Measurements from ENCODE around the gene RNF166. TPM values are rescaled to one million over a fixed set of nuclear protein-coding genes. Genes with fewer than 3 reads are reported as not detected.

Gene RNF166
- total and polyA plus RNA-seq, 2 of the 13 experiments (the other 11 are each of a cell fraction or from before 2014, with no cell fraction given), result 21.4 to 23.0 TPM

DNA sequence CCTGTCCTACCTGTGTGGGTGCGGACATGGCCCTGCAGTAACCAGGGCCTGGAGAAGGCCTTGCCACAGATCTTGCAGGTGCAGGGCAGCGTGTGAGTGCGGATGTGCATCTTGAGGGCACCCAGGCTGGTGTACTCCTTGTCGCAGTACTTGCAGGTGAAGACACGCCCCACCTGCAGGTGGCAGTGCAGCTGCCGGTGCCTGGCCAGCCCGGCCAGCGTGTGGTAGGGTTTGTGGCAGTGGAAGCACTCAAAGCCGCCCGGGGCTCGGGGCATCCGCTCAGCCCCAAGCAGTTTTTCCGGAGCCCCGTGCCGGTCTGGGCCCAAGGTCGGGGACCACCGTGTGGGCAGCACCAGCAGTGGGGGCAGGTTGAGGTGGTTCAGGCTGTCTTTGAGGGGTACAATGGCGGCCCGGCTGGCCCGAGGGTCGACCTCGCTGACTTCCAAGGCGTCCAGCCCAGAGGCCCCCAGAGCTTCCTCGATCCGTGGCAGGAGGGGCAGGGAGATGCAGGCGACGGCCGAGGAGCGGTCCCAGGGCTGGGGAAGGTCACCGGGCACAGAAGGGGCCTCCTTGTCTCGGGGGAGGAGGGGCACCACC is 25.0 kb downstream of the RNF166 start (continued):
- TF ChIP-seq, protein P1, sequence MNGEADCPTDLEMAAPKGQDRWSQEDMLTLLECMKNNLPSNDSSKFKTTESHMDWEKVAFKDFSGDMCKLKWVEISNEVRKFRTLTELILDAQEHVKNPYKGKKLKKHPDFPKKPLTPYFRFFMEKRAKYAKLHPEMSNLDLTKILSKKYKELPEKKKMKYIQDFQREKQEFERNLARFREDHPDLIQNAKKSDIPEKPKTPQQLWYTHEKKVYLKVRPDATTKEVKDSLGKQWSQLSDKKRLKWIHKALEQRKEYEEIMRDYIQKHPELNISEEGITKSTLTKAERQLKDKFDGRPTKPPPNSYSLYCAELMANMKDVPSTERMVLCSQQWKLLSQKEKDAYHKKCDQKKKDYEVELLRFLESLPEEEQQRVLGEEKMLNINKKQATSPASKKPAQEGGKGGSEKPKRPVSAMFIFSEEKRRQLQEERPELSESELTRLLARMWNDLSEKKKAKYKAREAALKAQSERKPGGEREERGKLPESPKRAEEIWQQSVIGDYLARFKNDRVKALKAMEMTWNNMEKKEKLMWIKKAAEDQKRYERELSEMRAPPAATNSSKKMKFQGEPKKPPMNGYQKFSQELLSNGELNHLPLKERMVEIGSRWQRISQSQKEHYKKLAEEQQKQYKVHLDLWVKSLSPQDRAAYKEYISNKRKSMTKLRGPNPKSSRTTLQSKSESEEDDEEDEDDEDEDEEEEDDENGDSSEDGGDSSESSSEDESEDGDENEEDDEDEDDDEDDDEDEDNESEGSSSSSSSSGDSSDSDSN (CRISPR knock-in tag; IDR thresholded peaks at IDR 0.05), result peak; percentile 68; the same call in 1 of the 2 replicates
- TF ChIP-seq ZNF382 (CRISPR knock-in tag; IDR thresholded peaks at IDR 0.05; ENCODE audit: borderline replicate concordance) (no peak), ZFYVE20 (CRISPR knock-in tag; IDR thresholded peaks at IDR 0.05; ENCODE audit: borderline replicate concordance, low read depth) (no peak), SPEN (CRISPR knock-in tag; IDR thresholded peaks at IDR 0.05; ENCODE audit: low read depth) (no peak), PTBP1 (IDR thresholded peaks at IDR 0.05; ENCODE audit: low read depth, low read length, poor library complexity, severe bottlenecking) (no peak), IKZF1 (IDR thresholded peaks at IDR 0.05) (no peak), ELF4 (CRISPR knock-in tag; IDR thresholded peaks at IDR 0.05; ENCODE audit: borderline replicate concordance) (no peak), U2AF1 (optimal IDR thresholded peaks at IDR 0.05; ENCODE audit: low read depth, low read length) (no peak), ATF7 (IDR thresholded peaks at IDR 0.05) (no peak), ATF7 (CRISPR knock-in tag; IDR thresholded peaks at IDR 0.05) (no peak), XBP1 (CRISPR knock-in tag; IDR thresholded peaks at IDR 0.05) (no peak), FOXJ3 (CRISPR knock-in tag; IDR thresholded peaks at IDR 0.05; ENCODE audit: borderline replicate concordance) (no peak), HNRNPH1 (optimal IDR thresholded peaks at IDR 0.05; ENCODE audit: low read depth, low read length) (no peak), CEBPG (CRISPR knock-in tag; IDR thresholded peaks at IDR 0.05) (no peak), ZNF703 (CRISPR knock-in tag; IDR thresholded peaks at IDR 0.05; ENCODE audit: borderline replicate concordance) (no peak), HOXA3 (CRISPR knock-in tag; IDR thresholded peaks at IDR 0.05) (no peak)
- TF ChIP-seq, protein P2, sequence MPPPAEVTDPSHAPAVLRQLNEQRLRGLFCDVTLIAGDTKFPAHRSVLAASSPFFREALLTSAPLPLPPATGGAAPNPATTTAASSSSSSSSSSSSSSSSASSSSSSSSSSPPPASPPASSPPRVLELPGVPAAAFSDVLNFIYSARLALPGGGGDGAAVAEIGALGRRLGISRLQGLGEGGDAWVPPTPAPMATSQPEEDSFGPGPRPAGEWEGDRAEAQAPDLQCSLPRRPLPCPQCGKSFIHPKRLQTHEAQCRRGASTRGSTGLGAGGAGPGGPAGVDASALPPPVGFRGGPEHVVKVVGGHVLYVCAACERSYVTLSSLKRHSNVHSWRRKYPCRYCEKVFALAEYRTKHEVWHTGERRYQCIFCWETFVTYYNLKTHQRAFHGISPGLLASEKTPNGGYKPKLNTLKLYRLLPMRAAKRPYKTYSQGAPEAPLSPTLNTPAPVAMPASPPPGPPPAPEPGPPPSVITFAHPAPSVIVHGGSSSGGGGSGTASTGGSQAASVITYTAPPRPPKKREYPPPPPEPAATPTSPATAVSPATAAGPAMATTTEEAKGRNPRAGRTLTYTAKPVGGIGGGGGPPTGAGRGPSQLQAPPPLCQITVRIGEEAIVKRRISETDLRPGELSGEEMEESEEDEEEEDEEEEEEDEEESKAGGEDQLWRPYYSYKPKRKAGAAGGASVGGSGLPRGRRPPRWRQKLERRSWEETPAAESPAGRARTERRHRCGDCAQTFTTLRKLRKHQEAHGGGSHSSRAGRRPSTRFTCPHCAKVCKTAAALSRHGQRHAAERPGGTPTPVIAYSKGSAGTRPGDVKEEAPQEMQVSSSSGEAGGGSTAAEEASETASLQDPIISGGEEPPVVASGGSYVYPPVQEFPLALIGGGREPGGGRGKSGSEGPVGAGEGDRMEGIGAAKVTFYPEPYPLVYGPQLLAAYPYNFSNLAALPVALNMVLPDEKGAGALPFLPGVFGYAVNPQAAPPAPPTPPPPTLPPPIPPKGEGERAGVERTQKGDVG (CRISPR knock-in tag; IDR thresholded peaks at IDR 0.05; ENCODE audit: borderline replicate concordance), result no peak
- TF ChIP-seq, protein P3, sequence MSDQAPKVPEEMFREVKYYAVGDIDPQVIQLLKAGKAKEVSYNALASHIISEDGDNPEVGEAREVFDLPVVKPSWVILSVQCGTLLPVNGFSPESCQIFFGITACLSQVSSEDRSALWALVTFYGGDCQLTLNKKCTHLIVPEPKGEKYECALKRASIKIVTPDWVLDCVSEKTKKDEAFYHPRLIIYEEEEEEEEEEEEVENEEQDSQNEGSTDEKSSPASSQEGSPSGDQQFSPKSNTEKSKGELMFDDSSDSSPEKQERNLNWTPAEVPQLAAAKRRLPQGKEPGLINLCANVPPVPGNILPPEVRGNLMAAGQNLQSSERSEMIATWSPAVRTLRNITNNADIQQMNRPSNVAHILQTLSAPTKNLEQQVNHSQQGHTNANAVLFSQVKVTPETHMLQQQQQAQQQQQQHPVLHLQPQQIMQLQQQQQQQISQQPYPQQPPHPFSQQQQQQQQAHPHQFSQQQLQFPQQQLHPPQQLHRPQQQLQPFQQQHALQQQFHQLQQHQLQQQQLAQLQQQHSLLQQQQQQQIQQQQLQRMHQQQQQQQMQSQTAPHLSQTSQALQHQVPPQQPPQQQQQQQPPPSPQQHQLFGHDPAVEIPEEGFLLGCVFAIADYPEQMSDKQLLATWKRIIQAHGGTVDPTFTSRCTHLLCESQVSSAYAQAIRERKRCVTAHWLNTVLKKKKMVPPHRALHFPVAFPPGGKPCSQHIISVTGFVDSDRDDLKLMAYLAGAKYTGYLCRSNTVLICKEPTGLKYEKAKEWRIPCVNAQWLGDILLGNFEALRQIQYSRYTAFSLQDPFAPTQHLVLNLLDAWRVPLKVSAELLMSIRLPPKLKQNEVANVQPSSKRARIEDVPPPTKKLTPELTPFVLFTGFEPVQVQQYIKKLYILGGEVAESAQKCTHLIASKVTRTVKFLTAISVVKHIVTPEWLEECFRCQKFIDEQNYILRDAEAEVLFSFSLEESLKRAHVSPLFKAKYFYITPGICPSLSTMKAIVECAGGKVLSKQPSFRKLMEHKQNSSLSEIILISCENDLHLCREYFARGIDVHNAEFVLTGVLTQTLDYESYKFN (CRISPR knock-in tag; conservative IDR thresholded peaks at IDR 0.05), result no peak
- TF ChIP-seq, protein P4, sequence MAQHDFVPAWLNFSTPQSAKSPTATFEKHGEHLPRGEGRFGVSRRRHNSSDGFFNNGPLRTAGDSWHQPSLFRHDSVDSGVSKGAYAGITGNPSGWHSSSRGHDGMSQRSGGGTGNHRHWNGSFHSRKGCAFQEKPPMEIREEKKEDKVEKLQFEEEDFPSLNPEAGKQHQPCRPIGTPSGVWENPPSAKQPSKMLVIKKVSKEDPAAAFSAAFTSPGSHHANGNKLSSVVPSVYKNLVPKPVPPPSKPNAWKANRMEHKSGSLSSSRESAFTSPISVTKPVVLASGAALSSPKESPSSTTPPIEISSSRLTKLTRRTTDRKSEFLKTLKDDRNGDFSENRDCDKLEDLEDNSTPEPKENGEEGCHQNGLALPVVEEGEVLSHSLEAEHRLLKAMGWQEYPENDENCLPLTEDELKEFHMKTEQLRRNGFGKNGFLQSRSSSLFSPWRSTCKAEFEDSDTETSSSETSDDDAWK (CRISPR knock-in tag; IDR thresholded peaks at IDR 0.05), result no peak
